PC-3 (cell line): ENCODE measurements around the gene GPS2.

ENCODE experiments used
- EZH2 ChIP-seq: fragments of 300-600 bp; sonication (generic); IDR thresholded peaks from one replicate; pipeline ENCODE4 v1.6.1; 2017; ENCODE audit warnings: antibody characterized with exemption, mild to moderate bottlenecking, low read length; ENCODE audit not compliant: unreplicated experiment
- EZH2phosphoT487 ChIP-seq: fragments of 300-600 bp; sonication (generic); IDR thresholded peaks from 2 replicates; pipeline ENCODE4 v1.6.1; 2018; ENCODE audit warnings: mild to moderate bottlenecking, antibody characterized with exemption, low read length, borderline replicate concordance
- TF ChIP-seq, protein P1 (sequence below): fragments of 300-600 bp; sonication (generic); conservative IDR thresholded peaks from 2 replicates; pipeline ENCODE4 v1.5.1; 2017; ENCODE audit warnings: antibody characterized with exemption, low read depth, mild to moderate bottlenecking, low read length

- TF ChIP-seq EZH2phosphoT487 (no peak), EZH2 (no peak)
- TF ChIP-seq, protein P1, sequence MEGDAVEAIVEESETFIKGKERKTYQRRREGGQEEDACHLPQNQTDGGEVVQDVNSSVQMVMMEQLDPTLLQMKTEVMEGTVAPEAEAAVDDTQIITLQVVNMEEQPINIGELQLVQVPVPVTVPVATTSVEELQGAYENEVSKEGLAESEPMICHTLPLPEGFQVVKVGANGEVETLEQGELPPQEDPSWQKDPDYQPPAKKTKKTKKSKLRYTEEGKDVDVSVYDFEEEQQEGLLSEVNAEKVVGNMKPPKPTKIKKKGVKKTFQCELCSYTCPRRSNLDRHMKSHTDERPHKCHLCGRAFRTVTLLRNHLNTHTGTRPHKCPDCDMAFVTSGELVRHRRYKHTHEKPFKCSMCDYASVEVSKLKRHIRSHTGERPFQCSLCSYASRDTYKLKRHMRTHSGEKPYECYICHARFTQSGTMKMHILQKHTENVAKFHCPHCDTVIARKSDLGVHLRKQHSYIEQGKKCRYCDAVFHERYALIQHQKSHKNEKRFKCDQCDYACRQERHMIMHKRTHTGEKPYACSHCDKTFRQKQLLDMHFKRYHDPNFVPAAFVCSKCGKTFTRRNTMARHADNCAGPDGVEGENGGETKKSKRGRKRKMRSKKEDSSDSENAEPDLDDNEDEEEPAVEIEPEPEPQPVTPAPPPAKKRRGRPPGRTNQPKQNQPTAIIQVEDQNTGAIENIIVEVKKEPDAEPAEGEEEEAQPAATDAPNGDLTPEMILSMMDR = no peak
Observed at GRCh38 chr17:7324438-7324779, 9.2 kb upstream of the GPS2 start.
